GM23338 (cell line): Measurements from ENCODE around the gene POU2AF3. TPM values are rescaled to one million over a fixed set of nuclear protein-coding genes. Genes with fewer than 3 reads are reported as not detected.

ENCODE experiments used
- ATAC-seq: fragments of 200-7000 bp; cut with Tn5 transposase; 3 replicates; pipeline ENCODE4 v1.9.1; 2020
- DNase-seq: peaks from one replicate; pipeline ENCODE4 v3.0.0-alpha.2; 2015; ENCODE audit warnings: low spot score
- H2AFZ ChIP-seq: fragments of 200-600 bp; sonication (generic); 2 replicates; pipeline ENCODE4 v1.8.0; 2016; ENCODE audit warnings: antibody characterized with exemption, mild to moderate bottlenecking, moderate library complexity
- H3F3A ChIP-seq: fragments of 200-600 bp; sonication (generic); replicated peaks from 2 replicates; pipeline ENCODE4 v1.8.0; 2017; ENCODE audit warnings: antibody characterized with exemption, mixed run types, low read depth
- H3K27ac ChIP-seq: fragments of 200-600 bp; sonication (generic); 2 replicates; pipeline ENCODE4 v1.6.1; 2016; ENCODE audit warnings: low read depth
- H3K27me3 ChIP-seq: fragments of 200-600 bp; sonication (generic); 2 replicates; pipeline ENCODE4 v1.8.0; 2016; ENCODE audit warnings: mild to moderate bottlenecking, mixed run types, moderate library complexity; ENCODE audit not compliant: insufficient read depth
- H3K36me3 ChIP-seq: fragments of 200-600 bp; sonication (generic); 2 replicates; pipeline ENCODE4 v1.8.0; 2016; ENCODE audit warnings: mild to moderate bottlenecking; ENCODE audit not compliant: insufficient read depth
- H3K4me1 ChIP-seq: fragments of 200-600 bp; sonication (generic); 2 replicates; pipeline ENCODE4 v1.8.0; 2016; ENCODE audit warnings: mild to moderate bottlenecking, moderate library complexity; ENCODE audit not compliant: insufficient read depth
- H3K4me2 ChIP-seq: fragments of 200-600 bp; sonication (generic); 2 replicates; pipeline ENCODE4 v1.7.1; 2017; ENCODE audit warnings: mixed run types
- H3K4me3 ChIP-seq: fragments of 200-600 bp; sonication (generic); 2 replicates; pipeline ENCODE4 v1.6.1; 2016; ENCODE audit warnings: mixed run types
- H3K79me2 ChIP-seq: fragments of 200-600 bp; sonication (generic); replicated peaks from 2 replicates; pipeline ENCODE4 v1.8.0; 2017; ENCODE audit warnings: mild to moderate bottlenecking; ENCODE audit not compliant: insufficient read depth
- H3K9me2 ChIP-seq: fragments of 200-600 bp; sonication (generic); 2 replicates; pipeline ENCODE4 v1.8.0; 2017; ENCODE audit not compliant: insufficient read depth
- H4K20me1 ChIP-seq: fragments of 200-600 bp; sonication (generic); replicated peaks from 2 replicates; pipeline ENCODE4 v1.8.0; 2017; ENCODE audit warnings: mild to moderate bottlenecking; ENCODE audit not compliant: insufficient read depth
- H3K27ac Mint-ChIP-seq: 2 replicates; pipeline ENCODE4 v1.8.0; 2020; ENCODE audit warnings: inconsistent platforms, mild to moderate bottlenecking, moderate library complexity, mixed read lengths
- H3K27me3 Mint-ChIP-seq: 3 replicates; pipeline ENCODE4 v1.8.0; 2022; ENCODE audit warnings: low read depth, mild to moderate bottlenecking, moderate library complexity, mixed read lengths, inconsistent platforms; ENCODE audit not compliant: insufficient read depth, poor library complexity
- H3K36me3 Mint-ChIP-seq: 3 replicates; pipeline ENCODE4 v1.8.0; 2021; ENCODE audit warnings: low read depth, mild to moderate bottlenecking, inconsistent platforms, moderate library complexity, mixed read lengths
- H3K4me1 Mint-ChIP-seq: 3 replicates; pipeline ENCODE4 v1.8.0; 2020; ENCODE audit warnings: mild to moderate bottlenecking, inconsistent platforms, mixed read lengths
- H3K4me3 Mint-ChIP-seq: 3 replicates; pipeline ENCODE4 v1.8.0; 2021; ENCODE audit warnings: moderate library complexity, mild to moderate bottlenecking, inconsistent platforms, mixed read lengths
- H3K9me3 Mint-ChIP-seq: 3 replicates; pipeline ENCODE4 v1.8.0; 2020; ENCODE audit warnings: moderate library complexity, mild to moderate bottlenecking, inconsistent platforms, mixed read lengths
- CREB1 ChIP-seq: fragments of 250-450 bp; sonication (Bioruptor Pico); IDR thresholded peaks from 2 replicates; pipeline ENCODE4 v1.5.0; 2020; ENCODE audit warnings: low read depth, mild to moderate bottlenecking, moderate library complexity
- EZH2phosphoT487 ChIP-seq: fragments of 200-600 bp; sonication (generic); IDR thresholded peaks from one replicate; pipeline ENCODE4 v1.8.1; 2018; ENCODE audit warnings: antibody characterized with exemption; ENCODE audit not compliant: unreplicated experiment
- JUNB ChIP-seq: IDR thresholded peaks from one replicate; pipeline ENCODE4 v1.6.1; 2016; ENCODE audit warnings: antibody characterized with exemption; ENCODE audit not compliant: unreplicated experiment
- NANOG ChIP-seq: IDR thresholded peaks from 2 replicates; pipeline ENCODE4 v1.6.1; 2016; ENCODE audit warnings: antibody characterized with exemption, borderline replicate concordance
- POLR2AphosphoS5 ChIP-seq: IDR thresholded peaks from 2 replicates; pipeline ENCODE4 v1.6.1; 2016; ENCODE audit warnings: antibody characterized with exemption, low read depth
- ZNF331 ChIP-seq: fragments of 250-450 bp; sonication (Bioruptor Pico); IDR thresholded peaks from 2 replicates; pipeline ENCODE4 v1.5.0; 2020; ENCODE audit warnings: low read depth, mild to moderate bottlenecking, moderate library complexity
- polyA plus RNA-seq: library from polyadenylated mRNA; unstranded; fragments of >200 nt; fragmentation: Nextera tagmentation; extraction: Ambion mirVana; gene quantifications from 2 replicates; pipeline ENCODE4 v1.2.1, GENCODE V29; 2016
- total RNA-seq: library from RNA; depleted of rRNA; stranded (reverse); fragments of >200 nt; shearing (Covaris generic); gene quantifications from 2 replicates; pipeline ENCODE4 v1.2.3, GENCODE V29; 2014
- TF ChIP-seq, protein P1 (sequence below): IDR thresholded peaks from 2 replicates; pipeline ENCODE4 v1.6.1; 2016; ENCODE audit warnings: antibody characterized with exemption
- TF ChIP-seq, protein P2 (sequence below): IDR thresholded peaks from one replicate; pipeline ENCODE4 v1.6.1; 2018; ENCODE audit warnings: antibody characterized with exemption; ENCODE audit not compliant: unreplicated experiment
- TF ChIP-seq, protein P3 (sequence below), 2 experiments: fragments of 200-600 bp in 1 of 2; sonication (generic) in 1 of 2; conservative IDR thresholded peaks; 2 replicates each; pipeline versions ENCODE4 v1.5.1 to v1.6.1; 2016 to 2017; ENCODE audit warnings: antibody characterized with exemption in 2 of 2, low read depth in 2 of 2, mild to moderate bottlenecking in 2 of 2, moderate library complexity in 1 of 2

Gene POU2AF3
- total and polyA plus RNA-seq, 2 experiments from 2014 or later: 2.7 to 3.4 TPM

DNA sequence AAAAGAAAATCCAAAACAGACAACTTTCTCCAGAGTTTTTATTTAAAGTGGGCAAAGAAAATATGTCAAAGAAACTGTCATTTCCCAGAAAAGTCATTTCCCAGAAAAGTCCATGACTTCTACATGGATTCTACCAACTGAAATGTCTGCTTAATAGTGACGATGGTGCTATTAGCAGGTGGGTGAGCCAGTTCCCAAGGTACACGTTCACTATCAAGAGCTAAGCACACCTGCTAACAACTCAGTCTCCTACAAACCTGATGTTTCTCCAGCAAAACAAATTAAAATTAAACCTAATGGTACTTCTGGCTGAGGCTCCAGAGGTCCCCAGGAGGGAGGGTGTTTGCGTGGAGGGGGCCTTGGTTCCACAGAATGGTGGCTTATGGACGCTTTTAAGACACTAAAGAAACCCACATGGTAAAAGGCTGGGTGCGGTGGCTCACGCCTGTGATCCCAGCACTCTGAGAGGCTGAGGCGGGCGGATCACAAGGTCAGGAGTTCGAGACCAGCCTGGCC lies 53.9 kb downstream of the POU2AF3 start:
- H3K4me3 ChIP-seq: no peak overlapping the region

DNA sequence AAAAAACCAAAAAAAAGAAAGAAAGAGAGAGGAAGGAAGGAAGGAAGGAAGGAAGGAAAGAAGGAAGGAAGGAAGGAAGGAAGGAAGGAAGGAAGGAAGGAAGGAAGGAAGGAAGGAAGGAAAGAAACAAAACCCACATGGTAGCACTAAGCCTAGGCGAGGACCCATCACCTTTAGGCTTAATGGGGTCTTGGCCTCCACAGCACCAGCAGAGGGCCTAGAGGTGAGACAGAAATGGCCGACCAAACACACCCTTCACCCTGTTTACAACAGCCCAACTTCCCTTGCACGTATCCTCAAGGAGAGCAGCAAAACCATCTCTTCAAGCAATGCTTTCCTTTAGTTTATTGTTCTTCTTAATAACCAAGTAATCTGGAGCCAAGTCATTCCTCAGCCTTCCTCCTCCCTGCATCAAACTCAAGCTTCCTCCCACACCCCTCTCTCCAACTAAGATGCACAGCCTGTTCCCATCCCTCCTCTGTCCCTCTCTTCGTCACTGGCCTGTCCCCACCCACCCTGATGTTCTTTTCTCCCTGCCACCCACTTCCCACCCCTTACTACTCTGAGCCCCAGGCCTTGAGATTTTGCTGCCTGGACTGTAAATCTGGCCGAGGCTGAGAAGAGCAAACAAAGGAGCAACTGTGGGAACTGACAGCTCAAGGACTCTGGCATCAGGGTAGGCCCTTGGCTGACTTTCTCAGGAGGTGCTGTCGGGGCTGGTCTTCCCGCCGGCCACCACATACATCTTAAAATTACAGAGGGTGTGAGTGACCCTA lies 54.8 kb downstream of the POU2AF3 start:
- Mint-ChIP-seq H3K27ac (no peak overlapping the region), H3K4me3 (no peak overlapping the region), H3K9me3 (no peaks in the 10 kb centered on the region; the same call in 2 of the 3 replicates), H3K27me3 (peaks cover 4% of the 10 kb centered on the region), H3K4me1 (no peaks in the 10 kb centered on the region), H3K36me3 (no peaks in the 10 kb centered on the region)
- Histone ChIP-seq H3K4me2 (no peak overlapping the region), H3K36me3 (no peaks in the 10 kb centered on the region), H3K27ac (no peak overlapping the region), H4K20me1 (no peaks in the 10 kb centered on the region), H3K4me1 (no peaks in the 10 kb centered on the region), H2AFZ (no peak overlapping the region), H3K4me3 (no peak overlapping the region), H3F3A (no peaks in the 10 kb centered on the region), H3K27me3 (no peaks in the 10 kb centered on the region), H3K9me2 (no peaks in the 10 kb centered on the region), H3K79me2 (no peaks in the 10 kb centered on the region)
- ATAC-seq: no peak
- TF ChIP-seq POLR2AphosphoS5: no peak
- TF ChIP-seq, protein P1, sequence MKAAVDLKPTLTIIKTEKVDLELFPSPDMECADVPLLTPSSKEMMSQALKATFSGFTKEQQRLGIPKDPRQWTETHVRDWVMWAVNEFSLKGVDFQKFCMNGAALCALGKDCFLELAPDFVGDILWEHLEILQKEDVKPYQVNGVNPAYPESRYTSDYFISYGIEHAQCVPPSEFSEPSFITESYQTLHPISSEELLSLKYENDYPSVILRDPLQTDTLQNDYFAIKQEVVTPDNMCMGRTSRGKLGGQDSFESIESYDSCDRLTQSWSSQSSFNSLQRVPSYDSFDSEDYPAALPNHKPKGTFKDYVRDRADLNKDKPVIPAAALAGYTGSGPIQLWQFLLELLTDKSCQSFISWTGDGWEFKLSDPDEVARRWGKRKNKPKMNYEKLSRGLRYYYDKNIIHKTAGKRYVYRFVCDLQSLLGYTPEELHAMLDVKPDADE: no peak
- TF ChIP-seq ZNF331 (CRISPR knock-in tag): no peak
- TF ChIP-seq NANOG: no peak
- TF ChIP-seq, protein P2, sequence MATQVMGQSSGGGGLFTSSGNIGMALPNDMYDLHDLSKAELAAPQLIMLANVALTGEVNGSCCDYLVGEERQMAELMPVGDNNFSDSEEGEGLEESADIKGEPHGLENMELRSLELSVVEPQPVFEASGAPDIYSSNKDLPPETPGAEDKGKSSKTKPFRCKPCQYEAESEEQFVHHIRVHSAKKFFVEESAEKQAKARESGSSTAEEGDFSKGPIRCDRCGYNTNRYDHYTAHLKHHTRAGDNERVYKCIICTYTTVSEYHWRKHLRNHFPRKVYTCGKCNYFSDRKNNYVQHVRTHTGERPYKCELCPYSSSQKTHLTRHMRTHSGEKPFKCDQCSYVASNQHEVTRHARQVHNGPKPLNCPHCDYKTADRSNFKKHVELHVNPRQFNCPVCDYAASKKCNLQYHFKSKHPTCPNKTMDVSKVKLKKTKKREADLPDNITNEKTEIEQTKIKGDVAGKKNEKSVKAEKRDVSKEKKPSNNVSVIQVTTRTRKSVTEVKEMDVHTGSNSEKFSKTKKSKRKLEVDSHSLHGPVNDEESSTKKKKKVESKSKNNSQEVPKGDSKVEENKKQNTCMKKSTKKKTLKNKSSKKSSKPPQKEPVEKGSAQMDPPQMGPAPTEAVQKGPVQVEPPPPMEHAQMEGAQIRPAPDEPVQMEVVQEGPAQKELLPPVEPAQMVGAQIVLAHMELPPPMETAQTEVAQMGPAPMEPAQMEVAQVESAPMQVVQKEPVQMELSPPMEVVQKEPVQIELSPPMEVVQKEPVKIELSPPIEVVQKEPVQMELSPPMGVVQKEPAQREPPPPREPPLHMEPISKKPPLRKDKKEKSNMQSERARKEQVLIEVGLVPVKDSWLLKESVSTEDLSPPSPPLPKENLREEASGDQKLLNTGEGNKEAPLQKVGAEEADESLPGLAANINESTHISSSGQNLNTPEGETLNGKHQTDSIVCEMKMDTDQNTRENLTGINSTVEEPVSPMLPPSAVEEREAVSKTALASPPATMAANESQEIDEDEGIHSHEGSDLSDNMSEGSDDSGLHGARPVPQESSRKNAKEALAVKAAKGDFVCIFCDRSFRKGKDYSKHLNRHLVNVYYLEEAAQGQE: no peak
- TF ChIP-seq, protein P3, sequence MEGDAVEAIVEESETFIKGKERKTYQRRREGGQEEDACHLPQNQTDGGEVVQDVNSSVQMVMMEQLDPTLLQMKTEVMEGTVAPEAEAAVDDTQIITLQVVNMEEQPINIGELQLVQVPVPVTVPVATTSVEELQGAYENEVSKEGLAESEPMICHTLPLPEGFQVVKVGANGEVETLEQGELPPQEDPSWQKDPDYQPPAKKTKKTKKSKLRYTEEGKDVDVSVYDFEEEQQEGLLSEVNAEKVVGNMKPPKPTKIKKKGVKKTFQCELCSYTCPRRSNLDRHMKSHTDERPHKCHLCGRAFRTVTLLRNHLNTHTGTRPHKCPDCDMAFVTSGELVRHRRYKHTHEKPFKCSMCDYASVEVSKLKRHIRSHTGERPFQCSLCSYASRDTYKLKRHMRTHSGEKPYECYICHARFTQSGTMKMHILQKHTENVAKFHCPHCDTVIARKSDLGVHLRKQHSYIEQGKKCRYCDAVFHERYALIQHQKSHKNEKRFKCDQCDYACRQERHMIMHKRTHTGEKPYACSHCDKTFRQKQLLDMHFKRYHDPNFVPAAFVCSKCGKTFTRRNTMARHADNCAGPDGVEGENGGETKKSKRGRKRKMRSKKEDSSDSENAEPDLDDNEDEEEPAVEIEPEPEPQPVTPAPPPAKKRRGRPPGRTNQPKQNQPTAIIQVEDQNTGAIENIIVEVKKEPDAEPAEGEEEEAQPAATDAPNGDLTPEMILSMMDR (conservative IDR thresholded peaks at IDR 0.05; ENCODE audit: low read depth in 2 of 2): no peak
- TF ChIP-seq CREB1 (CRISPR knock-in tag): no peak
- no peak for DNase-seq

More for the DNA sequence above, 53.9 kb downstream of the POU2AF3 start:
- Mint-ChIP-seq H3K36me3 (no peaks in the 10 kb centered on the region), H3K9me3 (no peaks in the 10 kb centered on the region; the same call in 2 of the 3 replicates), H3K27ac (no peak overlapping the region), H3K27me3 (peaks cover 4% of the 10 kb centered on the region), H3K4me3 (no peak overlapping the region), H3K4me1 (no peaks in the 10 kb centered on the region)
- no peaks in the 10 kb centered on the region for H3K9me2 ChIP-seq
- H3K27ac ChIP-seq: no peak overlapping the region
- H4K20me1 ChIP-seq: no peaks in the 10 kb centered on the region
- H3K27me3 ChIP-seq: no peaks in the 10 kb centered on the region
- H3F3A ChIP-seq: no peaks in the 10 kb centered on the region
- H3K36me3 ChIP-seq: no peaks in the 10 kb centered on the region
- TF ChIP-seq, protein P3 (conservative IDR thresholded peaks at IDR 0.05; ENCODE audit: low read depth in 2 of 2): no peak
- TF ChIP-seq NANOG (no peak), JUNB (no peak), ZNF331 (CRISPR knock-in tag) (no peak), EZH2phosphoT487 (no peak)
- TF ChIP-seq, protein P1: no peak
- H3K79me2 ChIP-seq: no peaks in the 10 kb centered on the region
- DNase-seq (no peak), ATAC-seq (no peak)
- no peak overlapping the region for H2AFZ ChIP-seq
- no peak overlapping the region for H3K4me2 ChIP-seq
- no peaks in the 10 kb centered on the region for H3K4me1 ChIP-seq
